Stomach (tissue), 4 donors: ENCODE measurements around the gene ANKRD49.

Experiments used
- CTCF ChIP-seq, 7 experiments: fragments of 450-650 bp in 4 of 7; fragments of 200-600 bp in 3 of 7; sonication (generic) in 3 of 7; IDR thresholded peaks; one replicate each; pipeline ENCODE4 v1.5.1; 2016 to 2019; ENCODE audit warnings: antibody characterized with exemption in 7 of 7, control low read depth in 2 of 7, mild to moderate bottlenecking in 1 of 7
- EP300 ChIP-seq: sonication (generic); formaldehyde crosslinking; IDR thresholded peaks from one replicate; pipeline ENCODE4 v1.6.1; 2017; ENCODE audit warnings: antibody characterized with exemption
- POLR2A ChIP-seq, 4 donors: fragments of 450-650 bp; IDR thresholded peaks; one replicate each; pipeline ENCODE4 v1.6.1; 2016; ENCODE audit warnings: antibody characterized with exemption in 4 of 4, control low read depth in 2 of 4, mild to moderate bottlenecking in 1 of 4, moderate library complexity in 1 of 4

GRCh38 chr11:94532211-94532610 lies 38.4 kb downstream of the ANKRD49 start:
- TF ChIP-seq POLR2A (IDR thresholded peaks at IDR 0.05) = no peak
- TF ChIP-seq CTCF (IDR thresholded peaks at IDR 0.05) = no peak
- TF ChIP-seq EP300 = no peak
